Stimulated activated CD4-positive, alpha-beta T cell treated with anti-CD3 and anti-CD28 coated beads, Interleukin-15, amount 100 ng/mL, for 48 hours (primary cell): ENCODE results near the gene MALL.
"Not testable (repeated sequence)": the region's sequence is repeated elsewhere in the genome, so short reads cannot be mapped to it uniquely, and the experiment has no call there.

Experiments
- DNase-seq, 2 donors: peaks; one replicate each; pipeline ENCODE4 v3.0.0-alpha.2; 2020; ENCODE audit warnings: low read depth in 2 of 2

The MALL gene

GRCh38 chr2:110120171-110121051 is 4.8 kb upstream of the MALL start:
- no peak for DNase-seq

DNA sequence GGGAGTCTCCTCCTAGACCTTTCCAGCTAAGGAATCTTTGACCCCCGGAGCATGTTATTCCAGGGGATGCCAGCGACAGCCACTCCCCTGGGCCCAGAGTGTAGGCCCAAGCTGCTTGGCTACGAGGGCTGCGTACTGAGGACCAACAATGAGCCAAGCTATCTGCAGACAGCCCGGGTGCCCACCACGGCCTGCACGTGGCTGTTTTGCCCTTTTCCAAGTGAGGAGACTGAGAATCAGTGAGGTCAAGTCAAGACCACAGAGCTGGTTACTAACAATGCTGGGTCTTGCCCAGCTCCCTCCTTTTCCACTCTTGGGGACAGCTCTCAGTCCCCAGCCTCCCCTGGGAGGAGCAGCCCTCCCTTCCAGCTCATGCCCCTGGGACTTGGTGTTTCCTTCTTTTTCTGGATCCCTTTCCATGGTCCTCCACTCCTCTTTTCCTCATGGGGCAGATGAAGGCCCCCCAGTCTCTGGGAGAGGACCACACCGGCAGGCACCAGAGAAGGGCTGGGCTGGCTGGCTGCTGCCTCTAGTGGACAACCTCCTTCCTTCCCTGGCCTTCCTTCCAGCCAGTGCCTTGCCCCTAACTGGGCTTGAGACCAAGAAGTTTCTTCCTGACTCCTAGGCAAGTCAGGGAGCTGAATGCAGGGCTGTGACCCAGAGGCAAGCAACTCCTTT is 550 bp upstream of the MALL start:
- no peak for DNase-seq

DNA sequence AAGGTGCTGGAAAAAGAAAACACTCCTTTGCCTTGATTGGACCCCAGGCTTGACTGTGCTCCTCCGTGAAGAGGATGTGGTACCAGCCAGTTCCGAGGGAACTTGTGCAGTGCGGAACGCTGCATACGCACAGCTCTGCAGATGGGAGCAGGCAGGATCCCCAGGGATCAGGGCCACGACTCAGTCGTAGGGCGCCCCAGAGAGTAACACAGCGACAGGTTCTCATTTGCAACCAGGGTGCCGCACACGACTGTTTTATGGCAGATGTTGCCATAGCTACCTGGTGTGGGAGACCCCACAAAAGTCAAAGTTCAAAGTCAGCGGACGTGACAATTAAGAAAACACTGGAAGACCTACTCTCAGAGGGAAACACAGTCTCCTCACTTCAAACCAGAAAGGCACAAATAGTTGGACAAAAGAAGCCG is 779 bp downstream of the MALL start:
- no peak for DNase-seq

DNA sequence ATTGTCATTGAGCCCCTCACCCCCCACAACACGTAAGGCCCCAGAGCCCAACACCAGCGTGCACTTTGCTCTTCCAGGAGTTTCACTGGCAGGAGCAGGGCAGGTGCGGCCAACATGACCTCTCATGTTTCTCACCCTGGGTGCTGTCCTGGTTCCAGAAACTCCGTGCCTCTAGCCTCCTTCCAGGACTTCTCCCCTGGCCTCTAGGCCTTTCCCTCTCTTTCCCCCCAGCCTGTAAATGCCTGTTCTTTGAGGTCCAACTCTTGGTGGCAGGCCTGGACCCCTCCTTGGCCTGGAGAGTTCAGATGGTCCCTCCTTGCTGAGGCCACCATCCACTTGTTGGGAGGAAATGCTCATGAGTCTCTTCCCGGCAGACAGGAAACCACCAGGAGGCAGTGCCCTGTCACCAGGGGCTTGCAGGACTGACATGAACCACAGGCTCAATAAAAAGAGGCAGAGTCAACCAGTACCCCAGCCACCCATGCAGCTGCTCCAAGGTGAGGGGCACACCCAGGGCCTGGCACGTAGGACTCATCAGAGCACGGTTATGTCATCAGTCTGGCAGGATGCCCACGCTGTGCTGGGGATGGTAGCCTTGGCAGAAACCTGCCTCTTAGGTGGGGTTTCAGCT is 1.5 kb downstream of the MALL start:
- DNase-seq: no peak

- DNase-seq: not testable (repeated sequence)
These were observed 7.3 kb downstream of the MALL start for GRCh38 chr2:110108291-110108690.

DNA sequence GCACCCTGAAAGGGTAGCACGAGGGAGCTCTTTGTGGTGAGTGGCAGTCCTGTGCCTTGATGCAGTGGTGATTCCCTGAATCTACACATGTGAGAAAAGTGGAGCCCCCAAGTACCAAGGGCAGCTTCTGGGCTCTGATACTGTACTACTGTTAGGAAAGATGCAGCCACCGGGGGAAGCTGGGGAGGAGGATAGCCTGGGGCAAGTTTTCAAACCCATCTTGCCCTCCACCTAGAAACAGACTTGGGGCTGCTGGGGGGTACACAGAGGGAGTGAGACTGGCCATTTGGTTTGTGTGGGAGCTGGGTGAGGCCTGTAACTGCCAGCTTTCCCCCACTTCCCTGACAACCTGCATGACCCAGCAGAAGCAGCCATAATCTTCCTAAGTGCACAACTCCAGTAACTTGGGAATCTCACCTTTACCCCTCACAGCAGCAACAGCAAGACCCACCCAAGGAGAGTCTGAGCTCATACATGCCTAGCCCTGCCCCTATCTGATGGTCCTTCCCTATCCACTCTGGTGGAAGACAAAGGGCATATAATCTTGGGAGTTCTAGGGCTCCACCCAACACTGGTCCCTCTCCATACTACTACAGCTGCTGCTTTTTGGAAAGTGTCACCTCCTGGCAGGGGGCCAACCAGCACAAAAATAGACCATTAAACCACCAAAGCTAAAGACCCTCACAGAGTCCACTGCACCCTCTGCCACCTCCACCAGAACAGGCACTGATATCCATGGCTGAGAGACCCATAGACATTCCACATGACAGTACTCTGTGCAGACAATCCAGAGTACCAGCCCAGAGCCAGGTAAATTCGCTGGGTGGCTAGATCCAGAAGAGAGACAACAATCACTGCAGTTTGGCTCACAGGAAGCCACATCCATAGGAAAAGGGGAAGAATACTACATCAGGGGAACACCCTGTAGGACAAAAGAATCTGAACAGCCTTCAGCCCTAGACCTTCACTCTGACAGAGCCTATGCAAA is 8.2 kb downstream of the MALL start:
- no peak for DNase-seq

DNA sequence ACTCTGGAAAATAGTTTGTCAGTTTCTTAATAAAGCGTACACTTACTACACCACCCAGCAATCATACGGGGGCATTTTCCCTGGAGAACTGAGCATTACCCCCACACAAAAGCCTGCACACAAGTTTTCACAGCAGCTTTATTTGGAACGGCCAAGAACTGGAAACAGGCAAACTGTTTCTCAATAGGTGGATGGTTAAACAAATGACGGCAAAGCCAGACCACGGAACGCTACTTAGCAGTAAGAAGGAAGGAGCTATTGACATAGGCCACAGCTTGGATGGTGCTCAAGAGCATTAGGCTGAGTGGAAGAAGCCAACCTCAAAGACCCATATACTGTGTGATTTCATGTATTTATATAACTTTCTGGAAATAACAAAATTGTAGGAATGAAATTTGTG is 9.0 kb downstream of the MALL start:
- DNase-seq: no peak

- no peak for DNase-seq
These were observed 9.8 kb downstream of the MALL start for GRCh38 chr2:110105608-110106467.

- no peak for DNase-seq
These were observed 10.4 kb downstream of the MALL start for GRCh38 chr2:110105183-110105582.

DNA sequence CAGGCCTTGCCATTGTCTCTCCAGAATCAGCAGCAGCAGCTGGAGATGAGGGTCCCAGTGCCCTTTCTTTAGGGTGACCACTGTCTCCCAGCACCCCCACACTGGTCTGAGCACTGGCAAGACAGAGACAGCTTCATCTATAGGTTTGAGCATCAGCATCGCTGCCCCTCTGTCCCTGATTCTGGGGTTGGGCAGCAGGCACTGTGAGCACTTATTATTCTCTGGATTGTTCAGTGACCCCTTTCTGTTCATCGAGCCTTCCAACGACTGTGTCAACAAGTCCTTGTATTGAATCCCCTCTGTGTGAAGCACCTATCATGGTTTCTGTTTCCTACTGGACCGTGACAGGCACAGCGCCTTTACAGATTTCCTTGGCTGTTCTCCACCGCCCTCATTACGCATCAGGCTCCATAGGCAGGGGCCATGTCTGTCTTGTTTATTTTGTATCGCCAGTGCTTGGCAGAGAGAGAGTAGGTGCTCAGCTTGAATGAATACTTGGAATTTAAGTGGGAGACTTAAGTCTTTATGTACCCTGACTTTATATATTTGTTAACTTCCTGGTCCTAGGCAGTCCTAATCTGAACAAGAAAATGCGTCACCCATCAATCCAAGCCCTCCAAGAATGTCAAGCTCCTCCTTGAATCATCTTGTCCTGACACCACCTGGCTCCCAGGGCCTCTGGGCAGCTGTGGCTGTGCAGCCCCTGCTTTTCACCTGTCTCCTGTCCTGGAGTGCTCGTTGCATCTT is 11.4 kb downstream of the MALL start:
- DNase-seq: no peak

DNA sequence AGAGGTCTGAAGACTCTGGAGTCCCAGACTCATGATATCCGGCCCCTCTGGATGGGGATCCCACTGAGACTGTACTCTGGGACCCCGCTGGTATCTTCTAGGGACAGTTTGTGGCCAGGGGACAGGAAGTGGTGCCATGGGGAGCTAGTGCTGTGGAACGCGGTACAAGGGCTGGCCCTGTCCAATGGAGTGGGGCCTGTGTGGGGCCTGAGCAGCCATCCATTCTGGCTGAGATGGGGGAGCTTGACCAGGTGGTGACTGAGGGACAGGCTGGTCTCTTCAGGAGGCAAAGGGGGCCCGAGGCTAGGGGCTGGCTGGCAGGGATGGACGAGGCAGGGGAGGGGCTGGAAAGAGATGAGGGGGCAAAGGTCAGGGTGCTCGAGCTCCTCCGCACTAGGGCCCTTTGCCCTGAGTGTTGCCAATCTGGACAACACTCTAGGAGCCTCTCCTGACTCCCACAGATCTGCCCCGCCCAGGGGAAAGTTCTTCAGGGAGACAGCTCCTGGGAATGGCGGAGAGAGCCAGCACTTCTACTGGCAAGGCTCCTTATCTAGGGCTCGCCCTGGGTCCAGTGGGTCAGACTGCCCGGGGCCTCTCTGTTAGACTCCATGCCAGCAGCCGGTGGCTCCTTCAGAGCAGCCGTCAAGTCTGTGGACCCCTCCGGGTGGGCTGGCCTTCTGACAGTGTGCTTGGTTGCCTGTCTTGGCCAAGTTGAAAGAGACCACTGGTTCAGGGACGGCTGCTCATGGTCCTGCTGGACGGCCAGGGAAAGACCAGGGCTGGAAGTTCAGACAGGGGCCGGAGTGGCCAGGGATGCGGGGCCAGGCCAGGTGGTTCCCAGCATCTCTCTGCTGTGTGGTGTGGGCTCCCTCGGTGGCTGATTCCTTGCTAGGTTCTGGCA is 12.3 kb downstream of the MALL start:
- no peak for DNase-seq

- DNase-seq: no peak
These were observed 13.5 kb downstream of the MALL start for GRCh38 chr2:110101901-110102803.

DNA sequence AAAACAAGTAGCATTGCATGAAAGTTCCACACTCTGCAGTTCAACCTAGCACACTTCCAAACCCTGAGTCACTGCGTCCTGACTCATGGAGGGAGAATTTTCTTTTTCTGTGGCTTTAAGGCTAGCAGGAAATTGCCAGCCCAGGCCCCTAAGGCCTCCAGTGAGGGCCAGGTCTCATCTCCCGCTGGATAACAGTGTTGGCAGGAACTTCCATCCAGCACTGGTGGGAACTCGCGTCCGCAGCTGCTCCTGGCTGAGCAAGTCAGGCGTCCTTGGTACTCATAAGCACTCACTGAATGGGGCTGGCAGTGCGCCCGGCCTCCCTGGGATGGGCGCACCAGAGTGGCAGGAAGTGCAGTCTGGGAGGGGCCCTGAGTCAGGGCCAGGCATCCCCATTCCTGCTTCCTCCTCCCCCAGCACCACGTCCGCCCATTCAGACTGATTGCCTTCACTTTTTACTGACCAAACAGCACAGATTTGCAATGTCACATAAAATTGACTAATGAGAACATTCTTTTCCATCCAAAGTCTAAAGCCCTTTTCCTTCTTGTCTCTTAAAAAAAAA is 14.3 kb downstream of the MALL start:
- no peak for DNase-seq

DNA sequence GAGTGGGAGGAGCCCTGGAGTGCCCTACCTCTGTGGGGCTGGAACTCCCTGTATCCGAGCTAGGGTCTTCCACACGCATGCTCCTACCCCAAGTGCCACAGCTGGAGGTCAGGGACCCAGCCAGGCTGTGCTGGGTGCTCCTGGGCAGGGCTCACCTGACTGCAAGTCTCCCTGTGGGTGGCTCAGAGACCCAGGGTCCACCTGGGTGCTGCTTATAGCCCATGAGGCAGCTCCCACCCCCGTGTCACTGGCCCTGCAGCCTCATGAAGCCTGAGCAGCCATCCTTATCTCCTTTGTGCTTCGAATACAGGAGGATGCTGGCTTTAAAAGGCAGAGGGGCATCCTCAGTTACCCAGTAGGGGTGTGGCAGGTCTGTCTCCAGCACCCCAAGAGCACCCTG is 14.7 kb downstream of the MALL start:
- not testable (repeated sequence) for DNase-seq

GRCh38 chr2:110100480-110100879 is 15.1 kb downstream of the MALL start:
- DNase-seq: no peak

DNA sequence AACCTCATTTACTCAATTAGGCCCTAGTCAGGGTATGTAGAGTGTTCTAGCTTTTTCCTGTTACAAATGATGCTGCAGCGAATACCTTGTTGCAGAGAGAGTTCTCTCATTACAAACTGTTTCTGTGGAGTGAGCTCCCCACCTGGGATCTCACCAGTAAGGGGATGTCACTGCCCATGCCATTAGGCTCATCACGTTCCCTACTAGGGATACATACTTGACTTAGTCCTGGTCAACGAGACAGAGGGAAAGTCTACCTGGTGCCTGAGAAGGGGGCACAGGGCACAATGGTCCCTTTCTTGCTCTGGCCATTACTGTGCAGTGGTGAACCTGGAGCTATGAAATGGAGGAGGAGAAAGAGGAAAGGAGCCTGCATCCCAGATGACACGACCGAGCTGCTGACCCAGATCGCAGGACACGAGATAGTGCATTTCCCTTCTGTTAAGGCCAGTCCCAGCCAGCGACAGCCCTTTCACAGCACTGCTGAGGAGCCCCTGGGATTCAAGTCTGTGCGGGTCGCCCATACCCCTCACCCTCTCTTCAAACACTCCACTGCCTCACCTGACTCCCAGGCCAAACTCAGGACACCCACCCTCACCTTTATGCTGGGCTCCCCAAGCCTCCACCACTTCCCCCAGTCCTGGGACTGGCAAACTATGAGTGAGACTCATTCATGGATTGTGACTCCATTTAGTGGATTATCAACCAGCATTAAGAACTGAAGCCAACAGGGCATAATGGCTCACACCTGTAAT is 16.0 kb downstream of the MALL start:
- DNase-seq: no peak

- DNase-seq: no peak
These were observed 16.6 kb downstream of the MALL start for GRCh38 chr2:110099038-110099425.
